OCI-LY3 (cell line): ENCODE data around the gene LMO7.

Experiments used
- H2AFZ ChIP-seq: fragments of 200-600, 300-600 bp; shearing (Covaris generic); 2 replicates; pipeline ENCODE4 v1.6.0; 2014; ENCODE audit warnings: antibody characterized with exemption, low read depth, low read length
- H3K27ac ChIP-seq: fragments of 200-600, 300-600 bp; sonication (generic); 2 replicates; pipeline ENCODE4 v1.5.1; 2014; ENCODE audit warnings: mild to moderate bottlenecking, low read length, moderate library complexity, mixed read lengths
- H3K27me3 ChIP-seq: fragments of 200-600, 300-600 bp; sonication (generic); 2 replicates; pipeline ENCODE4 v1.6.1; 2014; ENCODE audit warnings: low read depth, low read length, mixed read lengths
- H3K36me3 ChIP-seq: fragments of 200-600, 300-600 bp; sonication (generic); replicated peaks from 2 replicates; pipeline ENCODE3; 2014; ENCODE audit warnings: low read depth, low read length, mixed read lengths
- H3K4me1 ChIP-seq: fragments of 300-600, 200-600 bp; sonication (generic); 2 replicates; pipeline ENCODE4 v1.6.1; 2014; ENCODE audit warnings: low read length, mixed read lengths
- H3K4me2 ChIP-seq: fragments of 200-600, 300-600 bp; sonication (generic); 2 replicates; pipeline ENCODE4 v1.6.1; 2014; ENCODE audit warnings: low read length, mixed read lengths
- H3K4me3 ChIP-seq: fragments of 300-600, 200-600 bp; sonication (generic); 2 replicates; pipeline ENCODE4 v1.5.1; 2014; ENCODE audit warnings: antibody characterized with exemption, mild to moderate bottlenecking, low read length, moderate library complexity
- H3K79me2 ChIP-seq: fragments of 300-600, 200-600 bp; shearing (Covaris generic); 2 replicates; pipeline ENCODE4 v1.6.1; 2014; ENCODE audit warnings: mild to moderate bottlenecking, low read length, mixed read lengths
- H3K9ac ChIP-seq: fragments of 300-600, 200-600 bp; shearing (Covaris generic); 2 replicates; pipeline ENCODE4 v1.6.0; 2014; ENCODE audit warnings: mild to moderate bottlenecking, low read length, moderate library complexity
- H3K9me3 ChIP-seq: fragments of 200-600, 300-600 bp; shearing (Covaris generic); 2 replicates; pipeline ENCODE4 v1.6.1; 2014; ENCODE audit warnings: low read length, mixed read lengths; ENCODE audit not compliant: insufficient read depth
- H4K20me1 ChIP-seq: fragments of 200-600, 300-600 bp; sonication (generic); 2 replicates; pipeline ENCODE4 v1.6.1; 2016; ENCODE audit warnings: low read length, mixed read lengths; ENCODE audit not compliant: insufficient read depth
- CTCF ChIP-seq: fragments of 200-600, 300-600 bp; sonication (generic); IDR thresholded peaks from 2 replicates; pipeline ENCODE4 v1.5.1; 2014; ENCODE audit warnings: antibody characterized with exemption, low read length, low read depth
- EZH2phosphoT487 ChIP-seq: fragments of 200-600 bp; shearing (Covaris generic); IDR thresholded peaks from 2 replicates; pipeline ENCODE4 v1.6.1; 2018; ENCODE audit warnings: antibody characterized with exemption, mixed run types, low read depth

LMO7 gene

GRCh38 chr13:75798353-75799255, 162.5 kb downstream of the LMO7 start:
- Histone ChIP-seq H3K9me3 (no peaks in the 10 kb centered on the region), H3K4me3 (no peak overlapping the region), H3K4me1 (no peaks in the 10 kb centered on the region), H3K27me3 (no peaks in the 10 kb centered on the region), H3K36me3 (no peaks in the 10 kb centered on the region), H3K27ac (no peak overlapping the region), H4K20me1 (no peaks in the 10 kb centered on the region), H2AFZ (no peak overlapping the region), H3K9ac (no peak overlapping the region), H3K4me2 (no peak overlapping the region), H3K79me2 (no peaks in the 10 kb centered on the region)
- no peak for TF ChIP-seq CTCF
- TF ChIP-seq EZH2phosphoT487, result no peak

GRCh38 chr13:75800545-75800944, 164.4 kb downstream of the LMO7 start:
- Histone ChIP-seq H3K27ac (no peak overlapping the region), H3K79me2 (no peaks in the 10 kb centered on the region), H3K9ac (no peak overlapping the region), H3K9me3 (no peaks in the 10 kb centered on the region), H3K4me1 (no peaks in the 10 kb centered on the region), H3K27me3 (no peaks in the 10 kb centered on the region), H4K20me1 (no peaks in the 10 kb centered on the region), H2AFZ (no peak overlapping the region), H3K4me3 (no peak overlapping the region), H3K4me2 (no peak overlapping the region), H3K36me3 (no peaks in the 10 kb centered on the region)
- TF ChIP-seq CTCF, result peak; percentile 15; the same call in 1 of the 2 replicates
- TF ChIP-seq EZH2phosphoT487, result no peak

- Histone ChIP-seq H3K36me3 (no peaks in the 10 kb centered on the region), H2AFZ (no peak overlapping the region), H3K27ac (no peak overlapping the region), H3K27me3 (no peaks in the 10 kb centered on the region), H3K4me3 (no peak overlapping the region), H3K4me1 (no peaks in the 10 kb centered on the region), H4K20me1 (no peaks in the 10 kb centered on the region), H3K9me3 (no peaks in the 10 kb centered on the region), H3K79me2 (no peaks in the 10 kb centered on the region), H3K4me2 (no peak overlapping the region), H3K9ac (no peak overlapping the region)
- TF ChIP-seq EZH2phosphoT487 (no peak), CTCF (no peak)
These were observed 165.3 kb downstream of the LMO7 start for GRCh38 chr13:75801388-75801945.

- Histone ChIP-seq H3K27ac (no peak overlapping the region), H3K4me1 (no peaks in the 10 kb centered on the region)
These were observed 166.0 kb downstream of the LMO7 start for GRCh38 chr13:75802161-75802560.

More at GRCh38 chr13:75802161-75802560, 166.0 kb downstream of the LMO7 start:
- Histone ChIP-seq H2AFZ (no peak overlapping the region), H3K4me2 (no peak overlapping the region), H3K9me3 (no peaks in the 10 kb centered on the region), H3K79me2 (no peaks in the 10 kb centered on the region), H3K27me3 (no peaks in the 10 kb centered on the region), H3K36me3 (no peaks in the 10 kb centered on the region), H3K4me3 (no peak overlapping the region), H4K20me1 (no peaks in the 10 kb centered on the region), H3K9ac (no peak overlapping the region)
- TF ChIP-seq EZH2phosphoT487 (no peak), CTCF (no peak)
